Right lung (tissue), 5 donors: ENCODE data around the gene FCMR. TPM values are rescaled to one million over a fixed set of nuclear protein-coding genes. Genes with fewer than 3 reads are reported as not detected.
"Not testable (repeated sequence)": the region's sequence is repeated elsewhere in the genome, so short reads cannot be mapped to it uniquely, and the experiment has no call there.

Experiments used
- DNase-seq, 2 donors: peaks; one replicate each; pipeline ENCODE4 v3.0.0-alpha.2; 2013
- polyA plus RNA-seq, 5 donors: library from polyadenylated mRNA; unstranded; fragments of 120-200 nt; gene quantifications; one replicate each; pipeline versions ENCODE4 v1.2.1 to v1.2.3, GENCODE V29; 2013; ENCODE audit warnings: inconsistent platforms in 1 of 5, low replicate concordance in 1 of 5; ENCODE audit not compliant: insufficient read length in 5 of 5, insufficient read depth in 1 of 5

Gene FCMR
- polyA plus RNA-seq, 5 donors = 2.3 to 4.2 (median 2.5) TPM

DNA sequence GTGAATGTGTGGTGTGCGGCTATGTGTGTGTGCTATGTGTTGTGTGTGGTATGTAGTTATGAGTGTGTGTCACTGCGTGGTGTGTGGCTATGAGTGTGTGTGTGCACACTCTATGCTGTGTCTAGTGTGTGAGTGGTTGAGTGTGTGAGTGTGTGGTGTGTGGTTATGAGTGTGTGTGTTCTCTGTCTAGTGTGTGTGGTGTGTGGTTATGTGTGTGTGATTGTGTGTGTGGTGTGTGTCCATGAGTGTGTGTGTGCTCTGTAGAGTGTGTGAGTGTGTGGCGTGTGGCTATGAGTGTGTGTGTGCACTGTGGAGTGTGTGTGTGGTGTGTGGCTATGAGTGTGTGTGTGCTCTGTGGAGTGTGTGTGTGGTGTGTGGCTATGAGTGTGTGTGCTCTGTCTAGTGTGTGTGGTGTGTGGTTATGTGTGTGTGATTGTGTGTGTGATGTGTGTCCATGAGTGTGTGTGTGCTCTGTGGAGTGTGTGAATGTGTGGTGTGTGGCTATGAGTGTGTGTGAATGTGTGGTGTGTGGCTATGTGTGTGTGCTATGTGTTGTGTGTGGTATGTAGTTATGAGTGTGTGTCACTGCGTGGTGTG lies 2.3 kb upstream of the FCMR start:
- not testable (repeated sequence) for DNase-seq

DNA sequence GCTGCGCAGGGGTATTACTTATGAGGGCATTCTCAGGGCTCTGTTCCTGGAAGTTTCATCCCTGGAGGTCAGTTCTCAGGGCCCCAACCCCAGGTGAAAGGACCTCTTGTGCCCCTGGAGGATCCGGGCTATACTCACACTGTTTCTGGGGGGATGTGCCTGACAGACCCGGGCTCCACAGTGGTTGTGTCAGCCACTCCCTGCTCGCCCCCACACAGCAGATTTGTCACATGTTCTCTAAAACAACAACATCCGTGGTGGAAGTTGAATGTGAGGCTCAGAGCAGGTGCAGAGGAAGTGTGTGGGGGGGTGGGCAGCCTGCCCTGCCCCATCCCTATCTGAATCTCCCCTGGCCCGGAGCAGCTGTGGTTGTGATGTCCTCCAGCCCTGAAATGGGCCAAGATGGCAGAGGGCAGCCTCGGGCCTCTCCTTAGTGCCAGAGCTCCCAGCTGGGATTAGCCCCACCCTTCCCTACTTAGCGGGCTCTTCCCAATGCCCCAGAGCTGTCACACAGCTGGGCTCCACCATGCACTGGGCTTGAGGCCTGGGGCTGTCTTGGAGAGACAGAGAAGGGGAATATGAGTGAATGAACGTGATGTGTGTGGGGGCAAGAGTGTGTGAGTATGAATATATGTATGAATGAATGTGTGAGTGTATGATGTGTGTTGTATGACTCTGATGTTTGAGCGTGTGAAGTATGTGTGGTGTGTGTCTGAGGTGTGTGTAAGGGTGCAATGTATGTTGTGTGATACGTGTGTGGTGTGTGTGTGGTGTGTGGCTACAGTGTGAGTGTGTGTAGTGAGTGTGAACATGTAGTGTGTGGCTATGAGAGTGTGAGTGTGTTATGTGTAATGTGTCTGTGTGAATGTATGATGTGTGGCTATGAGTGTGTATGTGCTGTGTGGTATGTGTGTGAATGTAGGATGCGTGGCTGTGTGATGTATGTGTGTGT lies 1.5 kb upstream of the FCMR start:
- DNase-seq = no peak

DNA sequence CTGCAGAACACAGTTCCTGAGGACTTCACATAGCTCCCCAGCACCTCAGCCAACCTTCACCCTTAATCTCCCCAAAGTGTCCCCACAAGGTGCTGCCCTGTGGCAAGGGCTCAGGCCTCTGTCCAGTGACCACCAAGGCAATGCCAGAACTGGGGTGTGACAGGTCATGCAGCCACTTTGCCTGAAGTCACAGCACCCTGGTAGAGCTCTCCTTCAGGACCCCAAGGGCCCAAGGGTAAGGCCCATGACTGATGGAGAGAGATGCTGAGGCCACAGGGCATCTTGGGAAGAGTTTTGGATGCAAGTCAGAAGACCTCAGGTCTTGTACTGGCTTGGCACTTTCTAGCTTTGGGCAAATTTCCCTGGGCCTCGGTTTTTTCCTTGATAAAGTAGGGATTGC lies 783 bp upstream of the FCMR start:
- DNase-seq = no peak

DNA sequence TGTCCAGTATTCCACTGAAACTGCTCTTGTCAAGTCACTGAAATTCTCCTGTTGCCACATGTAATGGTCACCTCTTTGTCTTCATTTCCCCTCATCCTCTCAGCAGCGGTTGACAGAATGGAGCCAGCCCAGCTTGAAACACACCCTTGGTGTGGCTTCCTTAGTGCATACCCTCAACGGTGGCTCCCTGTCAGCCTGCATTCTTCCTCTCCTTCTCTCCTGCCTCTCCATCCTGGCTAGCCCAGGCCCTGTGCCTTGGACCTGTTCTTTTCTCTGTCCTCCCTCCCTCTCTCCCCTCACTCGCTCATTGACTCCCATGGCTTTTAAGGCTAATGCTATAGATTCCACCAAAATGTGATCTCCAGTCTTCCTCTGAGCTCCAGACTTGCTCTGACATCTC lies 3.7 kb downstream of the FCMR start:
- no peak for DNase-seq

DNA sequence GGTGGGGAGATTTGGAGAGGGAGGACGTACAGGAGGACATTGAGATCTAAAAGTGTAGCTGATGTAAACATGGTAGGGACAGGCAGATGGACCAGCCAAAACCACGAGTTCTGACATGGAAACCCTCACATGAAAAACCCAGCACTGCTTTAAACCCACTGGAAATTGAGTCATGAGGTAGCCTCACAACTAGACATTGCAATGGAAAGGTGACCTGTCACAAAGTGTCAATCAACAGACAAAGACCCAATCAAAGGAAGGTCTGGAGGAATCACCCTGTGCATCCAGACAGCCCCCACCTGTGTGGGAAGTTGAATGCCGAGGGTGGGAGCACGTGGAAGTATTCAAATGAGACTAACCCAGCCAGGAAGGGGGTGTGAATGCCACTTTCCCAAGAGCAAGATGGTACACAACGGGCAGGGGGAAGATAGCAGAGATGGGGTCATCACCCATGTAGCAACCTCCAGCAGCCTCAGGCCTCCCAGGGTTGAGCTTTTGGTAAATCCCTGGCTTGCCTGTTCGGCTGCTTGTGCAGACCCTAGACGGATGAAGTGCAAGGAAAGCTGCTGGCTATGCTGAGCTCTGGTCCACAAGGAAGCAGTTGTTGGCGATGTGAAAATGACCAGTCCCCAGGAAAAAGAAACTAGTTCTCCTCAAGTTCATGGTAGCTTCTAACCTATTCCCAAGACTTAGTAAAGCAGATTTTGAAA lies 5.6 kb downstream of the FCMR start:
- DNase-seq = no peak

DNA sequence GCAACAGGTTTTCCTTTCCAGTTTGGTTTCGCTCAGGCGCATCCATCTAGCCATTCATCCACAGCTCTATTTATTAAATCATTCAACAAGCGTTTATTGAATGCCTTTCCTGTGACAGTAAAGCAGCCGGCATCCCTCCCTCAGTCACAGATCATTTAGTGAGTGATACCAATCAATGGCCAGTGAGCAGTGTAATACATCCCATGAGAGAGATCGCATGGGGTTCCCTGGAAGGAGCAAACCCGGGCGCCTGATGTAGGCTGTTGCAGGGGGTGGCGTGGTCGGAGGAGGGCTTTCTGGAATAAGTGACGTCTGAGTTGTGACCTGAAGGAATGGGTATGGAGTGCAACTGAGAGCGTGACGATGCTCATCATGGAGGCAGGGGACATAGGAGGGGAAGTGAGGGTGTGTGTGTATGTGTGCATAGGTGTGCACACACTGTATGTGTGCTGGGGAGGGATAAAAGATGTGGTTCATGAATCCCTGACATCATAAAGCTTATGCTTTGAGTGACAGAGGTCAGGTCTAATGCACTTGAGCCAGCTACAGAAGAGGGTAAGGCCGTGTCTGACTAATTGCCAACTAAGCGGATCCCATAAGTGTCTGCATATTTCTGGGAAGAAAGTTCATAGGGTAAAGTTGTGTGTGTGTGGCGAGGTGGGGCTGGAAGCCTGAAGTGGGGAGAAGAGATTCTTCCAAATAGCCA lies 6.6 kb downstream of the FCMR start:
- no peak for DNase-seq

DNA sequence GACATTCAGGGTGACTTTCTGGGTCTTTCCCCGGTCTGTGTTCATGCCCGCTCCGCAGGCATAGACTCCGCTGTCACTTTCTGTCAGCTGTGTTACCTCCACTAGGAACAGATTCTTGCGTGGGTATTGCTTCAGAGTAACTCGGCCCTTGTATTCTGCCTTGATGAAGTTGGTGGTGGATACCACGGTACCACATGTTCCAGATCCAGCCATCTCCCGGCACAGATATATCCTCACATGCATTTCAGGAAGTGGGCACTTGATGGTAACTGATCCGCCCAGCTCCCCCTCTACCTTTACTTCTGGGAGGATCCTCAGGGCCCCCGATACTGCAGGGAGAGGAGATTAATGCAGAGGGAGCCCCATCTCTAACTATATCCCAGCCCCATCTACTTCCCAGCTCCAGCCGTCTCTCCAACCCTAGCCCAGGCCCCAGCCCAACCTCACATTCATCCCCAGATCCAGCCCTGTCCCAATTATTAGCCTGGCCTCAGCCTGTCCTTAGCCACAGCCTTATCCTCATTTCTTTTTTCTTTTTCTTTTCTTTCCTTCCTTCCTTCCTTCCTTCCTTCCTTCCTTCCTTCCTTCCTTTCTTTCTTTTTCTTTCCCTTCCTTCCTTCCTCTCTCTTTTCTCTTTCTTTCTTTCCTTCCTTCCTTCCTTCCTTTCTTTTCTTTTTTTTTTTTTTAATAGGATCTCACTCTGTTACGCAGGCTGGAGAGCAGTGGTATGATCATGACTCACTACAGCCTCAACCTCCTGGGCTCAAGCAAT lies 7.8 kb downstream of the FCMR start:
- no peak for DNase-seq

DNA sequence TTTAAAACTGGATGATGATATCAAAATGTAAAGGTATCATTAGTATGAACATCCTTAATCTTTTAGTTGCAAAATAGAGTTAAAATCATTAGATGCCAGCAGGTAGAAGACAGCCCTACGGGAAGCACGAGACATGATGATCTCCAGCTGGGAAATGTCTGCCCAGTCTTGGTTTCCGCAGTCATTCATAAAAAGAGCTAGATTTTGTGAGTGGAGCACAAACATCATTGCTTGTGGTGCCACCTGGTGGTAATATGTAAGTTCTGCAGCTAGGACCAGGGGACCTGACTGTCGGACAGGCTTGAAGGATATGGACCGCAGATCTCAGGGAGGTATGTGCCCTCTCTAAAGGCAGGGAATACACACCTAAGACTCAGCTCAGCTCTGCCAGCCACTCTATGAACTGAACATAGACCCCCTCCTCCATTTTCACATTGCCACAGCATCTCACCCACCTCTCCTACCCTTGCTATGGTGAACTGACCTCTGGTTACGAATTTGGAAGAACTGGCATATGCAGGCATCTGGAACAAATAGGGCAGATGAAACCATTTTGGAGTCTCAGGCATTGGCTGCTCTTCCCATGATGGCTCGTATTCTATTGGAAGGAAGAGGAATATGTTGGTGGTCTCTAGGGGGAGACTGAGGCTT lies 9.2 kb downstream of the FCMR start:
- peak; percentile 60 to 73 for DNase-seq

DNA sequence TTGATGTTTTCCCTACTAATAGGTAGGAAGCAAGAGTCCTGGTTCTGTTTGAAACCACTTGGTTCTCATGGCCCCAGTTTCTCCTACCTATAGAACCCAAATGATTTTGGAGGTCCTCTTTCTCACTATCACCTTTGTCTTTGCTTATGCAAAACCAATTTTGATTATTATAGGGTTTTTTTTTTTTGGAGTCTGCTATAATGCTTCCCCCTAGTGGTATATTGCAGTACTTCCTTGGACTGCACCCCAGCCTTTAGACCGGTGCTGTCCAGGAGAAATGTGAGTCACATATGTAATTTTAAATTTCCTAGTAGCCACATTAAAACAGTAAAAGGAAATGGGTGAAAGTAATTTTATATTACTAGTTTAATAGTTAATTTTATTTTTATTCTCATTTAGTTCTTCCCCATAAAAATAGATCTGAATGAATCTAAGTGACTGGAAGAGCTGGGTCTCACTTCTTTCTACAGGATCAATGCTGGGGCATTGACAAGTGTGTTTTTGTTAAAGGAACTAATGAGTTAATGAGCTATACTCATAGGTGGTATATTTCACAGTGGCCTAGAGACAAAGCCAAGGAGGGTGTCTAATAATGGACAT lies 10.6 kb downstream of the FCMR start:
- no peak for DNase-seq

DNA sequence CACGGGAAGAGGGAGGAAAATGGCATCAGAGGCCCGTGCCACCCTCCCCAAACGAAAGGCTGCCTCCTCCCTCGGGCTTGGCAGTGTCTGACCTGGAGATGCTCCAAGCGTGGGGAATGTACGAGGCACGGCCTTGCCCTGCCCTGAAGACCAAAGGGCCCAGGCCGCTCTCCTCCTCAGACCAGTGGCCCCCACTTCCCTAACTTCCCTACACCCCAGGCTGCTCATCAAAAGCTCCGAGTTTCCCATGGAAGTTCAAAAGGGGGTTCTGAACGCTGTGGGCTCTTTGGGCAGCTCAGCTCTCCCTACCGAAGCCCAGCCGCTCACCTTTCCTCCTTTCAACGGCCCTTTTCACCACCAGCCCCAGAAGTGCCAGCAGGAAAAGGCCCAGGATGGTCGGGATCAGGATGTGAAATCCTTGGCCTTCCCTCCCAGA lies 11.8 kb downstream of the FCMR start:
- DNase-seq = no peak

DNA sequence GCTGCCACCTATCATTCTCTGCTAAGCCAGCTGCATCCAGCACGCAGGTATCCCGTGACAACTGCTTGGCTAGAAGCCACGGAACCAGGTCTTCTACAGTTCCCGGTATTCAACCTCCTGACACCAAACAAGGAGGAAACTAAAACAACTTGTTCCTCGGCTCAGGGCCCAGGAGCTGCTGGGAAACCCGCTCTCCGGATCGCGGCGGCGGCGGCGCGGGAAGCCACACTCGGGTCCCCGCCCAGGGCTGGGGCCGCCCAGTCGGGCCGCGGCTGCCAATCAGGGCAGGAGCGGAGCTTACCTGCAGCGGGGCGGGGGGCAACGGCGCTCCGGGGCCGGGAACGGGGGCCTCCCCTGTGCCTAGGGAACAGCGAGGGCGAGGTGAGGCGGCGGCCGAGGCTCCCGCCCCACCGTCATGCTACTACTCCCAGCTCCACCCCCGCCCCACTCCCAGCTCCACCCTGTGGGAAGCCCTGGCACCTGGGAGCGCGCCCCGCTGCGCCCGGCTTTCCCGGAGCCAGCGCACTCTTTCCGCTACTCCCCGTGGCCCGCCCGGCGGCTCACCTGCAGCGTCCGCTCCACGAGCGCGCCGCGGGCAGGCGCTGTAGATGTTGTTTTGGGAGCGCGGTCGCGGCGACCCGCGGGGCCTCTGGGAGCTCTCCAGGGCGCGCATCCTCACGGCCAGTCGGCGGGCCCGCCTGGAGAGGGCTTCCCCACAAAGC lies 12.4 kb downstream of the FCMR start:
- DNase-seq = peak; percentile 65 to 69

DNA sequence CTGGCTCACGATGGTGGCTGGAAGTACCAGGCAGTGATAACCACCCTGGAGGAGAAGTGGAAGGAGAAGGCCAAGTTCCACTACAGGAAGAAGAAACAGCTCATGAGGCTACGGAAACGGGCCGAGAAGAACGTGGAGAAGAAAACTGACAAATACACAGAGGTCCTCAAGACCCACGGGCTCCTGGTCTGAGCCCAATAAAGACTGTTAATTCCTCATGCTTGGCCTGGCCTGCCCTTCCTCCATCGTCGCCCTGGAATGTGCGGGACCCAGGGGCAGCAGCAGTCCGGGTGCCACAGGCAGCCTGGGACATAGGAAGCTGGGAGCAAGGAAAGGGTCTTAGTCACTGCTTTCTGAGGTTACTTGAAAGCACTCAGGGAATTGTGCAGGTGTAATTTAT lies 13.7 kb downstream of the FCMR start:
- no peak for DNase-seq

DNA sequence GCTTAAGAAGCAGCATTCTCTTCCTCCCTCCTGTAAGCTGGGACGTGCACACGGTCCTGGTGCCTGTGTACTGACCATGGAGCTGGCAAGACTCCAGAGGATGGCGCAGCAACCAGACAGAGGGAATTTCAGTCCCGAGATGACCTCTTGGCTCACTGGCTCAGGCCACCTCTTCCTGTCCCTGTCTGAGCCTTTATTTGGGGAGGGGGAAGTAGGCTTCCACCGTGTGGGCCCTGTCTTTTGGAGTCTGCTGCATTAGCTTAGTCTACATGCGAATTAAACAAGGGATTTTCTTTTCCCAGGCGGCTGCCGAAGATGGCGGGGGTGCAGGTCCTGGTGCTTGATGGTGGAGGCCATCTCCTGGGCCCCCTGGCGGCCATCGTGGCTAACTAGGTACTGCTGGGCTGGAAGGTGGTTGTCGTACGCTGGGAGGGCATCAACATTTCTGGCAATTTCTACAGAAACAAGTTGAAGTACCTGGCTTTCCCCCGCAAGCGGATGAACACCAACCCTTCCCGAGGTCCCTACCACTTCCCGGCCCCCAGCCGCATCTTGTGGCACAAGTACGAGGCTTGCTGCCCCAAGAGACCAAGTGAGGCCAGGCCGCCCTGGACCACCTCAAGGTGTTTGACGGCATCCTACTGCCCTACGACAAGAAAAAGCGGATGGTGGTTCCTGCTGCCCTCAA lies 14.3 kb downstream of the FCMR start:
- no peak for DNase-seq

DNA sequence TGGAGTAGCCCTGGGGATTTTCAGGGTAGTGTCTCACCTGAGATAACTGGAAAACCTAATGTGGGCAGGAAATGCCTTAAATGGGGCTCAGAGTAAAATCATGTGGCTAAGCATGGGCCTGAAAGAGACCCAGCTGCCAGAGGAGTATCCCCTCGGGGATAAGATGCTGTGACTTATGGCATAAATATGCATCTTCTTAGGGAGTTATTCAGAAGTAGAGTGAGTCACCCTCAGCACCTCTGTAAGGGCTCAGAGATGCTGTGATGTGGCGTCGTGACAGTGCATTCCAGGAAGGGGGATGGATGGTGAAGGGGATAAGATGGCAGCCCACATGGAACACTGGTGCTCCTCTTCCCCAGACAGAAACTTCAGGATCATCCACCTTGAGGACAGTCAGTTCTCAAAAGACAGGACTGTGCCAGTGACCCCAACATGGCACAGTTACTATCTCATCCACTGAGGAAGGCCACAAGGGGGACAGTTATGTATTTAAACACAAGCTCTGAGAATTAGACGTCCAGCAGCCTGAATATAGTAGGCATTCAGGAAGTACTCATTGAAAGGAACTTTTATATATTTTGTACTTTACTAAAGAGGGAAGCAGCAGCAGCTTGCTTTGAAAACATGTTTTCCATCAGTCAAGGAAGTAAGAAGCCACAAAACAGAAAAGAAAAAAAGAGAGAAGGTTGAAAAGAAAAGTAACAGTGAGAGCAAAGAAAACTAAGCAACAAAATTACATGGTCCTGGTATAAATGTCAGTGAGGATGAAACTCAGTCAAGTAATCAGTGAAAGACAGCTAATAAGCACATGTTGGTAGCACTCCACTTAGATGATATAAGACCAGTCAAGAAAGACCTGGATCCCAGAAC lies 16.2 kb downstream of the FCMR start:
- no peak for DNase-seq

DNA sequence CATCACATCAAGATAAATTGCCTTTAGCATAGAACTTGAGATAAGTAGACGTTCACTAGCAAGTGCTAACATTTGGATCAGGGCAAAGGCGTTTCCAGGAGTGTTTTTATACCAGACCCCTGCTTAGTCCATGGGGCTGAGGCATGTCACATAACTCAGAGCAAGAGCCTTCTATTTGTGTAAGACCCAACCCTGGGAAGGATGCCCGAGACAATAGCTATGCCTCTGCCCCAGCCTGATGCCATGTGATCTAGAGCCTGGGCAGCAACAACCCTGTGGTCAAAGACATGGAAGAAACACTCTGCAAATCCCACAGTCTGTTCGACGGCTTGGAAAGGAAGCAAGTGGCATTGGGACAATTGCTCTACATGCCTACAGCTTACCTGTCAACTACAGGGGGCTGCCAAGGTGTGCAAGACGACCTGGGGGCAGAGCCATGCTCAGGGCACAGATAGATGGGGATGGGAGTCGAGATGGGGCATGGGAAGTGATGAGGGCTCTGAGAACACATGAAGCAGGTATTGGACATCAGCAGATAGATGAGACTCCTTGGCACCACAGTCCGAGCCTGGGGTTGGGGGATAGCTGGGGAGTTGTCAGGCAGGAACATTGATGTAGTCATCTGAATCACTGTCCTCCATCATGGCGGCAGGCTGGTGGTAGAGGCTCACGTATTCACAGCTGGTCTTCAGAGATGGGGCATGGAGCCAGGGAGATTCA lies 17.2 kb downstream of the FCMR start:
- no peak for DNase-seq

DNA sequence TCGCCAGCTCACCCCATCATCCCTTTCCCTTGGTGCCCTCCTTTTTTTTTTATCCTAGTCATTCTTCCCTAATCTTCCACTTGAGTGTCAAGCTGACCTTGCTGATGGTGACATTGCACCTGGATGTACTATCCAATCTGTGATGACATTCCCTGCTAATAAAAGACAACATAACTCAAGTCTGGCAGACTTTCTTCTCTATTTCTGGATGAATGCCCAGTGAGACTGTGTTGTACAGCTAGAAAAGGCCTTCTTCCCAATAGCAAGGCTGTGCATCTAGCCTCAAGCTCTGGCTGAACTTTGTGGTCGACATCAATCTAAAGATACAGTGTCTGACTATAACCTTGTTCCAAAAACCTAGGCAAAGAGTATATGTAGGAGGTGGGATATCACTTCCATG lies 18.1 kb downstream of the FCMR start:
- DNase-seq = no peak

DNA sequence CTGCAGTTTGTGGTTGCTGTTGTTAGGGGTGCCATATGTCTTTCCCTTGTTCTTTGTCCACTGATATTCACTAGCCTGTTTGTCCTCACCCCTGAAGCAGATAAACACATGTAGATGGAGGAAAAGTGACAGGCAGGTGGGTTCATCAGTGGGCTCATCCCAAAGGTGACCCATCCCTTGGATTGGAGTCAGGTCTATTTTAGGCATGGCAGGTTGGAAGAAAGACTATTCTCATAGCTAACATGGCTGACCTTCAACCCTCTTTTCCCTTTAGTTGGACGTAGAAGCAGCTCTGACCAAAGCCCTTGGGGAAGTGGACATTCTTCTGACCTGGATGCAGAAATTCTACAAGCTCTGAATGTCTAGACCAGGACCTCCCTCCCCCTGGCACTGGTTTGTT lies 19.0 kb downstream of the FCMR start:
- DNase-seq = no peak
